WERI-Rb-1 (cell line): ENCODE results near the gene OR2W1.

Experiments
- DNase-seq: peaks from one replicate; pipeline ENCODE4 v3.0.0-alpha.2; 2020
- H3K27ac ChIP-seq: fragments of 250-450 bp; sonication (Bioruptor Pico); 2 replicates; pipeline ENCODE4 v1.5.1; 2020; ENCODE audit warnings: mild to moderate bottlenecking, moderate library complexity
- H3K27me3 ChIP-seq: fragments of 250-450 bp; sonication (Bioruptor Pico); 2 replicates; pipeline ENCODE4 v1.5.1; 2021; ENCODE audit warnings: mild to moderate bottlenecking, low read depth, moderate library complexity; ENCODE audit not compliant: insufficient read depth, severe bottlenecking
- H3K36me3 ChIP-seq: fragments of 250-450 bp; sonication (Bioruptor Pico); 2 replicates; pipeline ENCODE4 v1.5.1; 2020; ENCODE audit warnings: mild to moderate bottlenecking, moderate library complexity
- H3K4me3 ChIP-seq: 2 replicates; pipeline ENCODE4 v1.5.1; 2011; ENCODE audit warnings: low read depth, mild to moderate bottlenecking, control low read depth, low read length
- H3K9me3 ChIP-seq: fragments of 250-450 bp; sonication (Bioruptor Pico); 2 replicates; pipeline ENCODE4 v1.5.1; 2021; ENCODE audit warnings: mild to moderate bottlenecking, moderate library complexity; ENCODE audit not compliant: severe bottlenecking
- TF ChIP-seq, protein P1 (sequence below): IDR thresholded peaks from 2 replicates; pipeline ENCODE4 v1.5.1; 2011; ENCODE audit warnings: low read depth, mild to moderate bottlenecking, control low read depth, inconsistent platforms, low read length

Gene OR2W1

DNA sequence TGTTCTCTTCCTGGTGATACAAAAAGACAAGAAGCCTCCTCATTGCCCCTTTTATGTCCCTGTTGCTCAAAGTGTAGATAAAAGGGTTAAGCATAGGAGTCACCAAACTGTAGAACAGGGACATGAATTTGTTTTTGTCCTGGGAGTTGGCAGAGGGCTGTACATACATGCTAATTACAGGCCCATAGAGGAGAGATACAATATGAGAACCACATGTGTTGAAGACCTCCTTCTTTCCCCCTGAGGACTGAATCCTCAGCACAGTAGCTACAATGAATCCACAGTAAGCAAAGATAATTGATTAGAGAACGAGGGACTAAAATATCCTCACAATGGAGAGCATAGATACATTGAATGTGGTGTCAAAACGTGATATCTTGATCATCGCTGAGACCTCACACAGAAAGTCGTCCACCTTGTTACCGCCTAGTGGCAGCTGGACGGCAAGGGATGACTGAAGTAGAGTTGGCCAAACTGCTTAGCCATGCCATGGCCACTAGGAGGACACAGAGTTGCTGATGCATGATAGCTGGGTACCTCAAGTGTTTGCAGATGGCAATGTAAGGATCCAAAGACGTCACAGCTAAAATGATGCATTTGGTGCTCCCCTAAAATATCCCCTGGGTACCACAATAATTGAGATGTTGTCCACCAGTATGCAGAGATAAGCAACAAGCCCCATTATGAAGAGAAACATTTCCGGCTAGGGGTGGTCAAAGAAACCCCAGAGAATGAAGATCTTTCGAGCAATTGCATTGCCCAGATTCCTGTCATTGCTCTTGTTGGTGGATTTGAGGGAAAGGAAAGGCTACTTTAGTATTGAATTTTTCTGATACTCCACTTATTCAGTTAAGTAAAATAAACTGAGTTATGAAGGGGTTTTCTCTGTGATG, 27.1 kb upstream of the OR2W1 start:
- no peak overlapping the region for H3K27ac ChIP-seq
- no peaks in the 10 kb centered on the region for H3K36me3 ChIP-seq
- no peaks in the 10 kb centered on the region for H3K9me3 ChIP-seq
- DNase-seq, result peak; percentile 69
- peaks cover 72% of the 10 kb centered on the region for H3K27me3 ChIP-seq
- no peak overlapping the region for H3K4me3 ChIP-seq
- TF ChIP-seq, protein P1, sequence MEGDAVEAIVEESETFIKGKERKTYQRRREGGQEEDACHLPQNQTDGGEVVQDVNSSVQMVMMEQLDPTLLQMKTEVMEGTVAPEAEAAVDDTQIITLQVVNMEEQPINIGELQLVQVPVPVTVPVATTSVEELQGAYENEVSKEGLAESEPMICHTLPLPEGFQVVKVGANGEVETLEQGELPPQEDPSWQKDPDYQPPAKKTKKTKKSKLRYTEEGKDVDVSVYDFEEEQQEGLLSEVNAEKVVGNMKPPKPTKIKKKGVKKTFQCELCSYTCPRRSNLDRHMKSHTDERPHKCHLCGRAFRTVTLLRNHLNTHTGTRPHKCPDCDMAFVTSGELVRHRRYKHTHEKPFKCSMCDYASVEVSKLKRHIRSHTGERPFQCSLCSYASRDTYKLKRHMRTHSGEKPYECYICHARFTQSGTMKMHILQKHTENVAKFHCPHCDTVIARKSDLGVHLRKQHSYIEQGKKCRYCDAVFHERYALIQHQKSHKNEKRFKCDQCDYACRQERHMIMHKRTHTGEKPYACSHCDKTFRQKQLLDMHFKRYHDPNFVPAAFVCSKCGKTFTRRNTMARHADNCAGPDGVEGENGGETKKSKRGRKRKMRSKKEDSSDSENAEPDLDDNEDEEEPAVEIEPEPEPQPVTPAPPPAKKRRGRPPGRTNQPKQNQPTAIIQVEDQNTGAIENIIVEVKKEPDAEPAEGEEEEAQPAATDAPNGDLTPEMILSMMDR, result peak; percentile 99

GRCh38 chr6:29051680-29052079, 6.7 kb upstream of the OR2W1 start:
- peaks cover 88% of the 10 kb centered on the region for H3K27me3 ChIP-seq
- TF ChIP-seq, protein P1, result no peak
- no peak overlapping the region for H3K4me3 ChIP-seq
- H3K27ac ChIP-seq, result no peak overlapping the region
- no peaks in the 10 kb centered on the region for H3K36me3 ChIP-seq
- H3K9me3 ChIP-seq, result no peaks in the 10 kb centered on the region
- DNase-seq, result no peak

DNA sequence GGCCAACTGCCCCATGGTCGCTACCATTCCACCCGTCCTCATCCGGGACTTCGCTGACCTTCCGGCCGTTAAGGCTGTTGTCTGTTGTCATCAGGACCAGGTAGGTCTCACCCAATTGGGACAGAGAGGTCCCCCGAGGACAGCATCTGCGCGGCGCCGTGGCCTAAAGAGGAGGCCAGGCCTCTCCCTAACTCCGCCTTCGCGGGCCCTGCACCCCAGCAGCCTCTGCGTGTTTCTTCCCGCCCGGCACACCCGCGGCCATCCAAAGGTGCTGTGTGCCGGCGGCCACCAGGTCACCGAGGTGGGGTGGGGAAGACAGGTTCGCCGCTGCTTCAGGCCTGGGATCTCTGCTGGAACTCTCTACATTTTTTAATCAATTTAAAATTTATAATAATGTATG, 9.0 kb downstream of the OR2W1 start:
- no peak overlapping the region for H3K4me3 ChIP-seq
- H3K9me3 ChIP-seq, result no peaks in the 10 kb centered on the region
- DNase-seq, result no peak
- no peak overlapping the region for H3K27ac ChIP-seq
- TF ChIP-seq, protein P1, result no peak
- H3K27me3 ChIP-seq, result peaks cover 86% of the 10 kb centered on the region
- no peaks in the 10 kb centered on the region for H3K36me3 ChIP-seq

DNA sequence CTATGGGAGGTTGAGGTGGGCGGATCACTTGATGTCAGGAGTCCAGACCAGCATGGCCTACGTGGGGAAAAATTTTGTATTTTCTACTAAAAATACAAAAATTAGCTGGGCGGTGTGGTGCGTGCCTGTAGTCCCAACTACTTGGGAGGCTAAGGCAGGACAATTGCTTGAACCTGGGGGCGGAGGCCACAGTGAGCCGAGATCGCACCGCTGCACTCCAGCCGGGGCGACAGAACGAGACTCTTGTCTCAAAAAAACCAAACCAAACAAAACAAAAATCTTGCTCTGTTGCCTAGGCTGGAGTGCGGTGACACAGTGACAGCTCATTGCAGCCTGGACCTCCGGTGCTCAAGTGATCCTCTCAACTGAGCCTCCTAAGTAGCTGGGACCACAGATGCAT, 16.2 kb downstream of the OR2W1 start:
- no peaks in the 10 kb centered on the region for H3K36me3 ChIP-seq
- H3K4me3 ChIP-seq, result no peak overlapping the region
- no peaks in the 10 kb centered on the region for H3K9me3 ChIP-seq
- H3K27ac ChIP-seq, result no peak overlapping the region
- DNase-seq, result no peak
- TF ChIP-seq, protein P1, result no peak
- H3K27me3 ChIP-seq, result peaks cover 91% of the 10 kb centered on the region

GRCh38 chr6:29025927-29026585, 18.9 kb downstream of the OR2W1 start:
- H3K4me3 ChIP-seq, result no peak overlapping the region
- no peaks in the 10 kb centered on the region for H3K36me3 ChIP-seq
- H3K27ac ChIP-seq, result no peak overlapping the region
- peaks cover 95% of the 10 kb centered on the region for H3K27me3 ChIP-seq
- peaks cover 6% of the 10 kb centered on the region for H3K9me3 ChIP-seq
- DNase-seq, result no peak
- TF ChIP-seq, protein P1, result no peak
